ENCODE data around the gene NR1H4.
"Not testable (repeated sequence)": the region's sequence is repeated elsewhere in the genome, so short reads cannot be mapped to it uniquely, and the experiment has no call there.

The NR1H4 gene

DNA sequence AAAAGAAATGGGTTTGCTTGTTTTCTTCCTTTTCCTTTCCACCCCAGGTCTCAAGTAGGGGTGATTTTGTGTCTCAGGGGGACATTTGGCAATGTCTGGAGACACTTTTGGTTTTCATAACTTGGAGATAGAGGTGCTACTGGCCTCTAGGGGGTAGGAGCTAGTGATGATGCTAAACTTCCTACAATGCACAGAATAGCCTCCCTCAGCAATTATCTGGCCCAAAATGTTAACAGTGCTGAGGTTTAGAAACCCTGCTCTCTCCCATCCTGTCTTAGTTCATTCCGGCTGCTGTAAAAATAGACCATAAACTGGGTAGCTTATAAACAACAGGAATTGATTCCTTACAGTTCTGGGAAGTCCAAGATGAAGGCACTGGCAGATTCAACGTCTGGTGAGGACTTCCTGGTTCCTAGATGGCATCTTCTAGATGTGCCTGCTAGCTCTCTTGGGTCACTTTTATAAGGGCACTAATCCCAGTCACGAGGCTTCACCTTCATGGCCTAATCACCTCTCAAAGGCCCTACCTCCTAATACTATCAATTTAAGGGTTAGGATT lies 92.4 kb downstream of the NR1H4 start:
- in situ Hi-C loops (cut with MboI; ENCODE audit: low sequenced_read_pairs), result loop anchor here (25.0 kb wide), 1 partner anchor 329 kb away; no protein-coding TSS in a partner anchor

DNA sequence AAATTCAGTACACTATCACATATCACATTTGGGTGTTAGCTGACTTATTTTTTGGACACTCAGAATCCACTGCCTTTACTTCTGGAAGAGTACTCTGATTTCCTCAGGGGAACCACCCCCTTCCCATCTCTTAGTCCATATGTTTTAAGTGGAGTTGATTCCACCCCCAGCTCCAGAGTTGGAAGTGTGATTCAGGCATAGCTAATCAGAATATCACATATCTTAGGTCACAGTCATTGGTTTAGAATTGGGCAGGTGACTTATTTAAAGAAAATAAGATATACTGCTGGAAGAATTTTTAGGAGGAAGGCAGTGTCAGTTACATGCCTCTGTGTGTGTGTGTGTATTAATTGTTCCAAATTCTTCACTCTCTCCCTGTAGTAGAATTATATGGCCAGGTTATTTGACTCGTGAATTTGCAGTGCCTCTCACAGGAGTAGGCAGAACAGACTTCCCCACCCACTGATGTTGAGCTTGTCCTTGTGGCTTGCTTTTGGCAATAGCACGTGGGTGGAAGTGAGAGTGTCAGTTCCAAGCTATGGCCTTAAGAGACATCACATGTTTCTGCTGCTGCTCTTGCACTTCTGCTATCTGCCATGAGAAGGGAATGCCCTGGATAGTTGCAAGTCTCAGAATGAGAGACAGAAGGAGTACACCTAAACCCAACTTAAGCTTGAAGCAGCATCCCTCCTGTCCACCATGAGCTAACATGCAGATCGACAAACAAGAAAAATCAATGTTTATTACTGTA lies 93.4 kb downstream of the NR1H4 start:
- in situ Hi-C loops (cut with MboI; ENCODE audit: low sequenced_read_pairs), result loop anchor here (25.0 kb wide), 1 partner anchor 330 kb away; no protein-coding TSS in a partner anchor

DNA sequence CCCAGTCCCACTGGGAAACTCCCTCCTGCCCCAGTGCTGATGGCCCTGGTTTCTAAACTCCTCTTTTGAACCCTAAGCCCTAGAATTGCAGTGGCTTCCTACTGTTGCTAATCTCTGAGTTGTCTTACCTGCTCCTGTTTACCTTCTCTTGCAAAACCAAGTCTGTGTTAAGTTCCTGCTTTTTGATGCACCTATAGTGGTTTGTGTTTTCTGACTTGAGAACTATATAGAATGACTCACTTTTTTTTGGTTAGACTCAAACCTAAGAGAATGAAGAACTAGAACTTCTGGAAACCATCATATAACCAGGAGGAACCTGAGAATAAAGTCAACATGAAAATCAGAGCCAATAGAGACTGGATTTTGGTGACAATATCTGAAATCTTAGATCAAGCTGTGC lies 94.3 kb downstream of the NR1H4 start:
- in situ Hi-C loops (cut with MboI; ENCODE audit: low sequenced_read_pairs), result loop anchor here (25.0 kb wide), 1 partner anchor 331 kb away; no protein-coding TSS in a partner anchor

DNA sequence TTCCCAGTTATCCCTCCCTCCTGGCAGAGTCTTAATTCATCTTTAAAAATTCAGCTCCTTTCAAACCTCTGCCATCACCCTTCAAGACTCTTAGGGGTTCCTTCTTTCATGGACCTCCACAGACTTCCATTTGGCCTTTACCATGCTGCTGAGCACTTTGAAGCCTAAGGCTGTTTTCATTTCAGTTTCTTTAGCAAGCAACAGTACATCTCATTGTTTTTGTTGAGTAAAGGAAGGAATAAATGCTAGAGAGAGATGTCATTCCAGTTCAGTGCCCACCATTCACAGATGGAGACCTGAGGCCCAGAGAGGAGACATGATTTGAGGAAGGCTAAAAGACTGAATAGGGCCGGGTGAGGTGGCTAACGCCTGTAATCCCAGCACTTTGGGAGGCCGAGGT lies 98.5 kb downstream of the NR1H4 start:
- in situ Hi-C loops (cut with MboI; ENCODE audit: low sequenced_read_pairs), result loop anchor here (25.0 kb wide), 1 partner anchor 335 kb away; no protein-coding TSS in a partner anchor

DNA sequence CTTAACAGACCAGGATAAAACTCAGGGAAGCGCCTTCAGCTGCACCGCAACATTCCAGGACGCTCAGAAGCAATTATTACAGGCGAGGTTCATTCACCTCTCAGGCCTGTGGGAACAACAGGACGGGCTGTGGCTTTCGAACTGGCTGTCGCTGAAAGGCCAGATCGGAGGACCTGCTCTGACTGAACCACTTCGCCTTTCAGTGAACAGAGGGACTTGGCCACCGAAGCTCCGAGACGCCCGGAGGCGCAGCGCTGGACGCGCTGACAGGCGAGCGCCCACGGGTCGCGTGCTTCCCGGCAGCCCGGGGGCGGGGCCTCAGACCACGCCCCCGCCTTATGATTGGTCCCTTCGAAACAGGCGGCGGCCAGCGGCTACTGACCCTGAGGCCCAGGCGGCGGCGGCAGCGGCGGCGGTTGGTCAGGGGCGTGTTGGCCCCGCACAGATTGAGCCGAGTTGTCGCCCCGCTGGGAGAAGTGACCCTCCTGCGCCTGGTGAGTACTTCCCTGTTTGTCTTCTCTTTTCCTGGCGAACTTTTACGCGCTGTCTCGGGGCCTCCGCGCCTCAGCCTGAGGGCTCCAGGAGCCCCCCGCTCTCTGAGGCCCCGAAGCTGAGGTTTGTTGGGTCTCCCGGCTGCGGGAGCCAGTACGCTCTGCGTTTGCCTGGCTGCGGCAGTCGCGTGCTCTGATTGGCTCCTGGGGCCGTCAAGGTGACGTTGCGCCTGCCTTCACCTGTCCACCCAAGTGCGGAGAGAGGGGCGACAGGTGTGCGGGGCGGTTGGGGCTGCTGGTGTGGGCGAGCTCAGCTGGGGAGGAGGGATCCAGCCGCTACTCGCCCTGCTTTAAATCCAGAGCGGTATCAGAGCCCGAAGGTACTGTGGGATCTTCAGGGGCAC lies 99.9 kb downstream of the NR1H4 start, which contains the start of gene GAS2L3:
TSS of gene GAS2L3 (plus strand) at position 393 of the 895 bp plus-strand sequence. CDS start 21,221 bp downstream, outside the sequence.
- in situ Hi-C loops (cut with MboI; ENCODE audit: low sequenced_read_pairs), result loop anchor here (25.0 kb wide), 1 partner anchor 336 kb away; no protein-coding TSS in a partner anchor

DNA sequence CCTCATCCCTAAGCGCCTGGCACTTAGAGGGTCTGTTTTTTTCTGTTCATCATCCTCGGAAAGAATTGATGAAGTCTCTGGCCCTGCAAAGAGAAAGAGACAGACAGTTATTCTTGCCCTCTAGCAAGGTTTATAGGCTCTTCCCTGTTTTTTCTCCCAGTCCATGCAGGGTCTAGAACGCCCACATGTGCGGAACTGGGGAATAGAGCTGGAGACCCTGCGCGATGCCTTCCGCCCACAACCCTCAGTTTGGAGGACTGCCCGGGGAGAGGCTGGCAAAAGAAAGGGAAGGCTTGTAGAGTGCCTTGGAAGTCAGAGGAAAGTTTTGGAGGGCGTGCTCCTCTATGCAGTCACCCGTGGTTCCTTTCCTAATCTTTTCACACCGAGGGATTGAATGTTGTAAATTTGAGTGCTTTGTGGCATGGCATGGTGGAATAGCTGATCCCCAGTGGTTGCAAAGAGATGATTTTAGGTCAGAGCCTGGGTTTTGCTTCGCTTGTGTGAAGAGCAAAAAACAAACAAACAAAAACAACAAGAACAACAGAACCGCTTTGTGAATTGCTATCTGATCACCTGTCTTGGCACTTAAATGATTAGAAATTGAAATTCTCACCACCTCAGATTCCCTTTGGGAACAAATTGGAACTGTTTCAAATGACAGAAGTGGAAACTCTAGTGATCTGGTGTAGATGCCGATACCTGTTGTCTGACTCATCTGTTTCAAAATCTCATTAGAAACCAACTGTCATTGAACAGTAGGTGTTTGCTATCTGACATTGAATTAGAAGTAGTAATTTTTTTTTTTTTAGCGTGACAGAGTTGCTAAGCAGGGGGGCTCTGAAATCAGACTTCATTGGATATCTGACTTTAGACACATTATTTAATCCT lies 100.8 kb downstream of the NR1H4 start:
- in situ Hi-C loops (cut with MboI; ENCODE audit: low sequenced_read_pairs), result loop anchor here (25.0 kb wide), 1 partner anchor 337 kb away; no protein-coding TSS in a partner anchor

DNA sequence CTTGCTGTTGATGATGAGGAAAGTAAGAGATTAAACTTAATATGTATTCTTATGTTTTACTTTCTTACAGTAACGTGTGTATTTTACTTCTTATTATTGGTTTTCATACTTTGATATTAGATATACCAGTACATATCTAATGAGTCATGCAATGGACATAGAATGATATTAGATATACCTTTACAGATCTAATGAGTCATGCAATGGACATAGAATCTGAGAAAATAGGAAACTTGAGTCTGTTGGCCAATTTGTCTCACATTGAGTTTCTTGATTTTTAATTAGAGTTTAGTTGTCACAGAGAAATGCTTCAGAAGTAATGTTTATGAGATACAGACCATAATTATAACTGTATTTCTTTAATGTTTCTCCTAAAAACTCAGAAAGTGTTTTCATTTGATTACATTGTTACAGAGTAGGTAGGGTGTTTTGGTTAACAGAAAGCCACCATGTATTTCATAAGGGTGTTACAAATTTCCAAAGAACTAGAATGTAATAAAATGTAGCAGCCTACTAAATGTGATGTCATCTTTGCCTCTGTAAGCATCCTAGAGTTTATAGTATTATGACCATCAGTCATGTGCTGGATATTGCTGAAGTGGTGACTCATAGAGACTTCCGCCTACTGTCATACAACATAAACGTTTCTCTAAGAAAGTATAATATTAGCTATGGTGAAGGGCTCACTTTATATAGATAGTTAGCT lies 102.8 kb downstream of the NR1H4 start:
- in situ Hi-C loops (cut with MboI; ENCODE audit: low sequenced_read_pairs), result no loop called here

DNA sequence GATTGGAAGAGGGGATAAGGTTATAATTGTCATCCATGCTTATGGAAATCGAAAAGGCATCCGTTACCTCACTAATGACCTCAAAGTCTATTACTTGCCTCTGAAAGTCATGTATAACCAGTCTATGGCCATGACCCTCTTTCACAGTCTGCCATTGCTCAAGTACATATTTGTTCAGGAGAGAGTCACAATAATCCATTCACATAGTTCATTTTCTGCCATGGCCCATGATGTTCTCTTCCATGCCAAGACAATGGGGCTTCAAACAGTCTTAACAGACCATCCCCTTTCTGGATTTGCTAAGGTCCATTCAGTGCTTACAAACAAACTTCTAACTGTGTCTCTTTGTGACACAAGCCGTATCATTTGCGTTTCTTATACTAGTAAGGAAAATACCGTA lies 105.3 kb downstream of the NR1H4 start:
- in situ Hi-C loops (cut with MboI; ENCODE audit: low sequenced_read_pairs), result no loop called here

DNA sequence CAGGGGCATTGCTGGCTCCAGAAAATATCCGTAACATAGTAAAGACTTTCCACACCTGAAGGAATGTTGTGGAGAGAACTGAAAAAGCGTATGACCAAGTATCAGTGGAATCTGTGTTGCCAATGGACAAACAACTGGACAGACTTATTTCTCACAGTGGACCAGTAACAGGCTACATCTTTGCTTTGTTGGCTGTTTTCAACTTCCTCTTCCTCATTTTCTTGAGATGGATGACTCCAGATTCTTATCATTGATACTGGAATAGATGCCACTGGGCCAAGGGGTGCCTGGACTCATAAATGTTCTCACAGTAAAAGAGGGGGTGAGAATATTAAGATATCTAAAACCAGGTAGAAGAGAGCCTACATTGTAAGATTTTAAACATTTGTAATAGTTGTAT lies 106.2 kb downstream of the NR1H4 start:
- in situ Hi-C loops (cut with MboI; ENCODE audit: low sequenced_read_pairs), result no loop called here

DNA sequence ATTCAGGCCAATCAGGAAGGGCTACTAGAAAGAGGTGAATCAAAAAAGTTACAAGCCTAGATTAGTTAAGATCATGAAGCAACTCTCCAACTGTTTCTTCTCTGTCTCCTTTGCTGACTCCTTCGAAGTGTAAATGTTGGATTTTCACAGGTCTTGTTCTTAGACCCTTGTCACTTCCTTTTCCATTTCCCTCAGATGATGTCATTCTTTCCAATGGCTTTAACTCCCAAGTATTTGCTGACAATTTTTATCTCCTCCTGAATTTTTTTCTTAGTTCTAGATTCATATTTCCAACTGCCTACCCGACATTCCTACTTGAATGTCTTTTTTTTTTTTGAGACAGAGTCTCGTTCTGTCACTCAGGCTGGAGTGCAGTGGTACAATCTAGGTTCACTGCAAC lies 110.6 kb downstream of the NR1H4 start:
- in situ Hi-C loops (cut with MboI; ENCODE audit: low sequenced_read_pairs), result no loop called here

DNA sequence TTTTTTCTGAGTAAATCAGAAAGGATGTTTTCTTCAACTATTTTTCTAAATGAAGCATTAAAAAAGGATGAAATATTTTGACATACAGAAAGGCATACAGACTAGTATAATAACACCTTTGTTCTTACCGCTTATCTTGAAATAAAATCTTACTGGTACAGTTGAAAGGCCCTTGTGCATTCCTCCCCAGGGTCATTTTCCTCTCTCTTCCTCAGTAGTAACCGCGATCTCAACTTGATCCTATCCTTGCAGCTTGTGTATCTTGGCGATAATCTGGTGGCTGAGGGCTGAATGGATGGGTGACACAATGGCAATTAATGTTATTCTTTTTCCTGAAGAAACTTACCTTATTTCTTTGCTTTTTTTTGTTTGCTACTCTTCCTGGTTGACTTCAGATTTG lies 118.3 kb downstream of the NR1H4 start:
- in situ Hi-C loops (cut with MboI; ENCODE audit: low sequenced_read_pairs), result no loop called here

DNA sequence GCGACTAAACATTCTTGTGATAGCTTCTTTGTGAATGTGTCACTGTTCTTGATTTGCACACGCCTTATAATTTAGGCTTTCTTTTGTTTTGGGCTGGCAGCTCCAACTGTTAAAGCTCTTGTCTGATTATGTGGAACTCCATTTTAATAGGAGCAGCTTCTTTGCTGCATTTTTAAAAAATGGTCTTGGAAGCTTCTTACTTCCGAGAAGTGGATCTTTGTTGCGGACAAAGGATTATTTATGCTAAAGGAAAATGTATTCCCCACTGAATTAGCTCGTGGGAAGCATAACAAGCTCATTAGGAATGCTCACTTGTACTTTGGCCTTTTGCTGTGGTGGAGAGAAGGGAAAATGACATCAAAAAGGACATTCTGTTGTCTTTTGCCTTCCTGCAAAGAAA lies 119.8 kb downstream of the NR1H4 start:
- in situ Hi-C loops (cut with MboI; ENCODE audit: low sequenced_read_pairs), result no loop called here

DNA sequence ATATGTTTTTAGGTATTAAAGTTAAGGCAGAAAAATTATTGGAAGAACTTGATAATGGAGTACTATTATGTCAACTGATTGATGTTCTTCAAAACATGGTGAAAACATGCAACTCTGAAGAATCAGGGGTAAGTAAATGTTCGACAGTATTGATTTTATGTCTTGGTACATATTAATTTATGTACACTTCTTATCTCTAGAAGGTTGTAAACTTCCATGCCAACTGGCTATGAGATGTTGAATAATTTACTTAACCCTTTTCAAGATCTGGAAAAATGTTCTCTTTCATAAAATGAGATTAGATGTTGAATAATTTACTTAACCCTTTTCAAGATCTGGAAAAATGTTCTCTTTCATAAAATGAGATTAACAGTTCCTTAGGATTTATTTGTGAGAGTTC lies 128.0 kb downstream of the NR1H4 start:
- in situ Hi-C loops (cut with MboI; ENCODE audit: low sequenced_read_pairs), result no loop called here

DNA sequence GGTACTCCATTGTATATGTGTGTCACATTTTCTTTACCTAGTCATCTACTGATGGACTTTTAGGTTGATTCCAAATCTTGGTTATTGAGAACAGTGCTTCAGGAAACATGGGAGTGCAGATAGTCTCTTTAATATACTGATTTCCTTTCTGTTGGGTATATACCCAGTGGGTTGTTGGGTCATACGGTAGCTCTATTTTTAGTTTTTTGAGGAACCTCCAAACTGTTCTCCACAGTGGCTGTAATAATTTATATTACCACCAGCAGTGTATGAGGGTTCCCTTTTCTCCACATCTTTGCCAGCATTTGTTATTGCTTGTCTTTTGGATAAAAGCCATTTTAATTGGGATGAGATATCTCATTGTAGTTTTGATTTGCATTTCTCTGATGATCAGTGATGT lies 129.3 kb downstream of the NR1H4 start:
- in situ Hi-C loops (cut with MboI; ENCODE audit: low sequenced_read_pairs), result not testable (repeated sequence)

DNA sequence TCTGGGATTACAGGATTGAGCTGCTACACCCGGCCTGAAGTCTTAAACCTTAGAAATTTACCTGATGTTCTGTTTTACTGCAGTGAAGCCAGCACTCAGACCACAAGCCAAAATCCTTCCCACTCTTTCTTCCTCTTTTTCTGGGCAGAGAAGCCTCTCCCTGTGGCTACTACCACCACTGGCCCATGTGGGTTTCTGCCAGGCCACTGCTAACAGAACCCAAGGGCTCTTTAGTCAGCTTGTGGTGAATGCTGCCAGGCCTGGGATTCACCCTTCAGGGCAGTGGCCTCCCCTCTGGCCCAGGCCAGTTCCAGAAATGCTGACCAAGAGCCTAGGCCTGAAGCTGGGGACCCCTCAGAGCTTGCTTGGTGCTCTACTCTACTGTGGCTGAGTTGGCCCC lies 135.1 kb downstream of the NR1H4 start:
- in situ Hi-C loops (cut with MboI; ENCODE audit: low sequenced_read_pairs), result no loop called here

DNA sequence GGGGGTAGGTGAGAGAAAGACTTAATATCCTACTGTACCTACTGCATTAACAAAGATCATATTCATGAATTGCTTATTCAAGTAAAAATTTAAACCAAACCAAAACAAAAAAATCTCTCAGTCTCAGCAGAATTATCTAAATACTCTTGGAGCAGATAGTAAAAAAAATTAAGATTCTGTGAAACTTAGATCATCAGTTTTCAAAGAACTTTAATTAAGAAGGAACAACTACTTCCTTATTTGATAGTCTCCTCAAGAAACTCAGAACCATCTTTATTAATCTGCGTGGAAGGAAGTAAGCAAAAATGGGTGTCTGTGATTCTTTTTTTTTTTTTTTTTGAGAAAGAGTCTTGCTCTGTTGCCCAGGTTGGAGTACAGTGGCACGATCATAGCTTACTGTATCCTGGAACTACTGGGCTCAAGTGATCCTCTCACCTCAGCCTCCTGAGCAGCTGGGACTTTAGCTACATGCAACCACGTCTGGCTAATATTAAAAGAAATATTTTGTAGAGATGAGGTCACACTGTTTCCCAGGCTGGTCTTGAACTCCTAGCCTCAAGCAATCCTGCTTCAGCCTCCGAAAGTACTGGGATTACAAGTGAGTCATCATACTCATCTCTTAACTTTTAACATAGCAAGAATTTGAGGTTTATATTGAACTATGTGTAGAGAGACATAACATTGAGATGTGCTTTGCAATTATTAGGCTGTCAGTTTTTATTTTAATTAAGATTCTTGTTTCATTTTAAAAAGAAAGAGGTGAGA lies 137.2 kb downstream of the NR1H4 start:
- in situ Hi-C loops (cut with MboI; ENCODE audit: low sequenced_read_pairs), result no loop called here

DNA sequence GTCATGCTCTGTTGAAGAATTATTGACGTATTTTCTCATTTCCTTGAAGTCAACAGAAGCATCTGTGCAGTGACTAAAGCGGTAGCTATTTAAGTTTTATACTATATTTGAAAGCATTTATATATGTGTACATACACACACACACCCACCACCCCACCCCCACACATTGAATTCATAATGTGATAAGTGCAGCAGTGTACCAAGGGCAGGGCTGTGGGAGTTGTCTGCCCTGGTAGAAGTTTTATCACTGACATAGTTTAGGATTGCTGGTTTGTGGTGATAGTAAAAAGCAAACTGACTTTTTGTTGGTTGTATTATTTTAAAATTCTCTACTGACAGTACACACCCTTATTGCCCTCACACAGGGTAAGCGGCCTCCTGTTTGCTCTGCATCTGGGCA lies 138.9 kb downstream of the NR1H4 start:
- in situ Hi-C loops (cut with MboI; ENCODE audit: low sequenced_read_pairs), result no loop called here
